NOMO-1 treated with dmso at 0.1 percent for 144 hours (cell line): Measurements from ENCODE around the gene SH3TC1.
A peak's percentile ranks its signal among the peaks of the same experiment; 100 is the strongest.

Experiments
- DNase-seq: peaks from one replicate; lab custom pipeline; 2025; ENCODE audit not compliant: unreplicated experiment; lab: John Stamatoyannopoulos, UW

SH3TC1 gene

DNA sequence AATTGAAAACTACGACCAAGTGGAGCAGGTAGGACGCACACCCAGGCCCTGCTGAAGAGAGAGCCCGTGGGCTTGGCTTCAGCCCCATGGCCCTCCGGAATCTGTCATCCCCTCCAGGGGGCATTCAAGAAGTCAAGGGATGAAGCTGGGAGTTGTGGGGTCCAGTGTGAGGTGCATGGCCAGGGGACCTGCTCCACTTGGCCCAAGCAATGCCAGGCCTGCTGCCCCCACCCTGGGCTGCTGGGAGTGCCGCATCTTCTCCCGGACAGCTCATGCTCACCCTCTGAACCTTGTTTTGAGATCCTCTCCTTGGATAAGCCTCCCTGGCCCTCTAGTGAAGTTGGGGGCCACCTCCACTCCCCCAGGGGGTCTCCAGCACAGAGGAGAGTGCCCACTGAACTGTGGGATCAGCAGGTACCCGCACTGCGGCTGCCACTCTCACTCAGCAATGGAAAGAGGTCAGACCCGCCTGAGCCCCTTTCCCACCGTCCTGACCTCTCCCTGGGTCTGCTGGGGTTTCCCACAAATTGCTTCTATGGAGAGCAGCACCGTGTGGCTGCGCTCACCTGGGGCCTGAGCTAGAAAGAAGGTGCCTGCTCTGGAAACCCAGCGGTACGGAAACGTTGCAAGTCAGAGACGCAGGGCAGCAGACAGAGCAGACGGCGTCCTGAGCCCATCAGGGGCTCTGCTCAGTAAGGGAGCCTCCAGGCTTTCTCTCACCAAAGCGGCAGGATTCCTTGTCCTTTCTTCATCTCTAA lies 35.5 kb upstream of the SH3TC1 start:
- no peak for DNase-seq

- DNase-seq: no peak
These were observed 34.9 kb upstream of the SH3TC1 start for GRCh38 chr4:8164194-8164565.

- no peak for DNase-seq
These were observed 34.4 kb upstream of the SH3TC1 start for GRCh38 chr4:8164687-8165086.

GRCh38 chr4:8165374-8165896 lies 33.7 kb upstream of the SH3TC1 start:
- no peak for DNase-seq

- no peak for DNase-seq
These were observed 31.8 kb upstream of the SH3TC1 start for GRCh38 chr4:8167291-8167690.

- peak; percentile 25 for DNase-seq
These were observed 31.3 kb upstream of the SH3TC1 start for GRCh38 chr4:8167815-8168214.

GRCh38 chr4:8168232-8168631 lies 30.9 kb upstream of the SH3TC1 start:
- DNase-seq: no peak

GRCh38 chr4:8168832-8169598 lies 30.1 kb upstream of the SH3TC1 start:
- DNase-seq: no peak

- no peak for DNase-seq
These were observed 29.3 kb upstream of the SH3TC1 start for GRCh38 chr4:8169763-8170162.

DNA sequence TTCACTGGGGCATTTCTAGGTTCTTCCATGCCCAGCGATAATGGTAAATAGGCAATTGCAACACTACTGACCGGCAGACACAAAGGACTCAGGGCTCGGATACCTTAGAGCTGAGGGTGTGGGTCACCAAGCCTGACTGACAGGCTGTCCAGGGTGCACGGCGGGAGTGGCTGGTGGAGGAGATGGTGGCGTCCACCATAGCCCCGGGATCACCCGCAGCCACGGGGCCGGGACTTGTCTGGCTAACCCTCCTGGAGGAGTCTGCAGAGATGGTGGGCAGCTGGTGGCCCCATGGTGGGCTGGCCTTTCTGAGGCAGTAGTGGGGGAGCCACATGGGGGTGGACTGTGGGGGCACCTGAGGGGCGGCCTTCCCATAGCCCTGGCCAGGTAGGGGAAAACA lies 28.7 kb upstream of the SH3TC1 start:
- DNase-seq: no peak

DNA sequence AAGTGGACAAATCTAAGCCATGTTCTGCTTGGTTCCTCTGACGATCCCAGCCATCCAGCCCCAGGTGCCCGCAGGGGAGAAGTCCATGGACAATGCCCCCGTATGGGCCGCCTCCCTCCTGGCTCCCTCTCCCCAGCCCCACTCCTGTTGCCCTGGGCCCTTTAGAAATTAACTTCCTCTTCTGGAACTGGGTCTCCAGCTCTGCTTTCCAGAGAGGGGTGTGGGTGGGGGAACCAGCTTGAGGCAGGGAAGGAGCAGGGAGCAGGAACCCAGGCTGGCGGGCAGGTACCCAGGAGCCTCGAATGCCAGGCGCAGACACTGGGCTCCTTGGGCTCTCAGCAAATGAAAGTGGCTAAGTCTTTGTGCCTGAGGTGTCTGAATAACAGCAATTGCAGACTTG lies 27.8 kb upstream of the SH3TC1 start:
- no peak for DNase-seq

- DNase-seq: no peak
These were observed 26.8 kb upstream of the SH3TC1 start for GRCh38 chr4:8171984-8172924.

DNA sequence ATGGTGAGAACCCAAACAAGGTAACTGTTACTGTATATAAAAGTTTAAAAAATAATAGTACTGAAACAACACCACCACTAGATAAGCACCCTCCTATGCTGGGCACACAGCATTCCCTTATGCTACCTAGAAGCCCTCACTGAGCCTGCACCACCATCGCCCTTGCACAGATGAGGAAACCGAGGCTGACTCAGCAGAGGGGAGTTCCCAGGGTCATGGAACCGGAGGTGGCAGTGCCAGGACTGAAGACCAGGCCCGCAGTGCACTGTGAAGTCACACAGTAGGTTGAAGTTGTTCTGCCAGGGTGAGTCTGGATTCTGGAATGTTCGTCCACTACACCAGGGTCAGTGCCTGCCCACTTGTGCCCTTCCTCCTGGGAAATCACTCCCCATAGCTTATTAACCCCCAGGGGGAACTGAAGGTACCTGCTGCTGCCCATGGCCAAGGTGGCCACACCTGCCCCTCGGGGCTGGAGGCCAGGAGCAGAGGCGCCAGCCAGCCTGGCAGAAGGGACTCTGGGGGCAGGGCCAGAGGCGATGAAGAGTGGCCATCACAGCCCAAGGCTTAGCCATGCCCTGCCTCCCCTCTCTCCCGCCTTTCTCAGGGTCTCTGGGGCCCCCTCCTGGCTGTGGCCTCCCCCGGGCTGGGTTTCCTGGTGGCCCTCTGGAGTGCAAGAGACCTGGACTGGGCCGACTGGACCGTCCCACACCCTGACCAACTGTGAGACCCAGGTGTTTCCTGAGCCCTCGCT lies 25.4 kb upstream of the SH3TC1 start:
- no peak for DNase-seq

GRCh38 chr4:8174970-8175369 lies 24.1 kb upstream of the SH3TC1 start:
- DNase-seq: no peak

DNA sequence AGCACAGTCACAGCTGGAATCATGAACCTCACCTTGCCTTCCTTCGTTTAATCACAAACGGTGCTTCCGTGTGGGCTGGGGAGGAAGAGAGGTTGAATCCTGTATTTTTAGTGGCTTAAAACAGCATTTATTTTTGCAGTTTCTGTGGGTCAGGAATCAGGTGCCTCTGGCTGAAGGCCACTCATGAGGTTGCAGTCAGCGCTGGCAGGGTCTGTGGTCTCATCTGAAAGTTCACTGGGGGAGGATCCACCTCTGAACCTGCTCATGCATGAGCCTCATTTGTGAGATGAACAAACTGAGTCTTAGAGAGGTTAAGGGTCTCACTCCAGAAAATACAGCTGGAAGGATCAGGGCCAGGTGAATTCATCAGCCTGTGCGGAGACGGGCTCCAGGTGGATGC lies 23.4 kb upstream of the SH3TC1 start:
- no peak for DNase-seq

DNA sequence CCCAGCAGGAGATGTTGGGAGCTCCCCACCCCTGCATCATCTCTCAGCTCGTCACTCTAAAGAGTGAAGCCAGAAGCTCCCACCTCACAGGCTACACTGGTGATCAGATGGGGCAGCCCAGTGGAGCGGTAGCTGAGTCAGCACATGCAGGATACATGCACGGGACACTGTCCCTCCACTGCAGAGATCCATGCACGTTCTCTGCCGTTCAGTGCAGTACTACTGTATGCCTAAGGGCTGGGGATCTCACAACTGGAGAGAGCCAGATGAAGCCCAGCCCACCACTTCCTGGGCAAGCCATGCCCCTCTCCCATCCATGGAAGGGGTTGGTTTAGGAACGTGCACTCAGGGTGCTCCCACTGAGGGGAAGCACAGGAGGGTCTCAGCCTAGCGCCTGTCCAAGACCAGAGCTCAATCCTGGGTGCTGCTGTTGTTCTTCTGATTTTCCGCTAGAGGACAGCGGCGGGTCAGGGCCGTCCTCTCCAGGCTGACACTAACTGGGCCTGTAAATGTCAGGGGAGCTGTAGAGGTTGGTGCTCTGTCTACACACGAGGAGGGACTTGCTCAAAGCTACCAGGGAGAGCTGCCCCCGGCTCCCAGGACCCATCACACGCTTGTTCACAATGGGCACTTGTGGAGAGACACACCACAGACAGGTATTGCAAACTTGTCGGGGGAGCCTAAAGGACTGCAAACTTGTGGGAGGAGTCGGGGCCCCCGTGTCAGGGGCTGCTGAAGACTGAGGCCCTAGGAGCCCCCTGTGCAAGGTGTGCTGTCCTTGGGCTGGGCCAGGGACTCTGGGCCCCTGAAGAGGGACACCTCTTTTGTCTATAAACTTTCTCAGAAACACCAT lies 22.3 kb upstream of the SH3TC1 start:
- DNase-seq: peak; percentile 67

GRCh38 chr4:8177552-8177951 lies 21.5 kb upstream of the SH3TC1 start:
- no peak for DNase-seq

- DNase-seq: no peak
These were observed 21.1 kb upstream of the SH3TC1 start for GRCh38 chr4:8177956-8178355.

DNA sequence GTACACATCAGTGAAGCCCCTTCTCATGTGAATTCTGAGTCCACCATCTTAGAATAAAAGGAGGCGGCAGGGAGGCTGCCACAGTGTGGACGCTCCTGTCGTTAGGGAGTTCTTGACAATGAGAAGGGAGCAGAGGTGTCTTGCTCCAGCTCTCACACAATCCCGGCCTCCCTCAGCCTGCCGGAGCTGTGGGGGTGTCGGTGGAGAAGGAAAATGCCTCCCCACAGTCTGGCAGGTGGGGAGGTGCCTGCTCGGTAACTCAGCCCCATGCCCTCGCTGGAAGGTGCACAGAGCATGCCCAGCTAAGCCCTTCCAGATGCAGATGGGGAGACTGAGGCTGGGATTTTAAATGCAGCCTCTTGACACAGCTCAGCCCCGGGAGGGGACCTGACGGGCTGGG lies 20.0 kb upstream of the SH3TC1 start:
- no peak for DNase-seq

- no peak for DNase-seq
These were observed 19.3 kb upstream of the SH3TC1 start for GRCh38 chr4:8179771-8180170.
